SW480 (cell line): ENCODE data around the gene GDF9.

Experiments
- DNase-seq: peaks from one replicate; pipeline ENCODE4 v3.0.0-alpha.2; 2016; ENCODE audit warnings: low spot score

GDF9 gene

DNA sequence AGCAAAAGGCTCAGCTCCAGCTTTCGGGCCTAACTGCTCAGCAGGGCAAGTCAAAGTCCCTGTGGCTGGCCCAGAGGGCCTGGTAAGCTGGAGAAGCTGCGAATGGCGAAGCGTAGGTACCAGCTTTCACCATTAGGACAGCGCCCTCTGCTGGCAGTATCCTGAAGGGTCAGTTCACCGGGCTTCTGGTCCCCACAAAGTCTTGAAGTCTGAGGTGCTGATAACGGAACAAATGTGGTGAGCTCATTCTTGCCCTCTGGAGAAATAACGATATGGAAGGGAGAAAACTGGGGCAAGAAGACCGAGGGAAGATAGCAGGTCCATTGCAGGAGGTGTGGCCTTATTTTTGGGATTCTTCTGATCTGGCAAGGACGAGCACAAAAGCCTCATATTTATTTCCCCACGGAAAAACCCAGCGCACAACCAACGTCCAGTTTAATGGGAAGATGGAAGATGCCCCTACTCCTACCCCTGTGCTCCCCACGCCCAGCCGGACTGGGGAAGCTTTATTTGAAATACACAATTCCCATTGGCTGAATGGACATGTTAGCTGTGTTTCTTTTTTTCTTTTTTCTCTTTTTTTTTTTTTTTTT lies 46.0 kb downstream of the GDF9 start:
- DNase-seq = peak; percentile 93

DNA sequence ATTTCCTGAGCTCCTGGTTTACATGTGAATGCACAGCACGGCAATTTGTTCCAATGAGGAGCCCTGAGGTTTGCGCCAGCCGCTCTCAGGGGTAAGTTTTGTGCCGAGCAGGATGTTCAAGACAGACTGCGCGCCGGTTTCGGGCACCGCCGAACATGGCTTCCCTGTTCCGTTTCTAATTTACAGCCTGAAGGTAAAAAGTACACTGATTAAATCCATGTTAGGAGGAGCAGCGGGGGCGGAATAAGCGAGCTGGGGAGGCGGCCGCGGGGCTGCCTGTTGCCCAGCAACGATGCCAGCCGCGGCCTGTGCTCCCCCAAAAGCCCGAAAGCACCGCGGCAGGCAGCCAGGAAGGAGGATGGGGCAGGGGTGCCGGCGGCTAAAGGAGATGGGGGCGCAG lies 46.8 kb downstream of the GDF9 start:
- no peak for DNase-seq

DNA sequence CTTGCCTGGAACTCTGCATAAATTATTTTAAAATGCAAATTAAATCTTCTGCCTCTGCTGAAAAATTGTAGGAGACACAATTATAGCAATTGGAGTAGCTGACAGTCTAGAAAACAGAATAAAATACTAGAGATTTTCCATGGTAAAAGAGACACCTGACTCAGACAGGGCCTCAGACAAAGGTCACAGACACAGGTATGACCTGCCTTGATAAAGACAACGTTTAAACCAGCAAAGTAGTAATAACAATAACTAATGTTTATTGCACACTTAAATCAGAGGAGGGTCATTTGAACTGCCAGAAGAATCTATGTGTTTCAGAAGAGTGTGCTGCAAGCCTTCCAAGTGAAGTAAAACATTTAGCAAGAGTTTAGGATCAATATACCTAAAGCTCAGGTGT lies 49.3 kb downstream of the GDF9 start:
- DNase-seq = no peak

GRCh38 chr5:132816554-132816953 lies 49.7 kb downstream of the GDF9 start:
- DNase-seq = no peak

GRCh38 chr5:132816083-132816482 lies 50.2 kb downstream of the GDF9 start:
- no peak for DNase-seq

- no peak for DNase-seq
Measured at GRCh38 chr5:132815454-132815853, 50.8 kb downstream of the GDF9 start.

DNA sequence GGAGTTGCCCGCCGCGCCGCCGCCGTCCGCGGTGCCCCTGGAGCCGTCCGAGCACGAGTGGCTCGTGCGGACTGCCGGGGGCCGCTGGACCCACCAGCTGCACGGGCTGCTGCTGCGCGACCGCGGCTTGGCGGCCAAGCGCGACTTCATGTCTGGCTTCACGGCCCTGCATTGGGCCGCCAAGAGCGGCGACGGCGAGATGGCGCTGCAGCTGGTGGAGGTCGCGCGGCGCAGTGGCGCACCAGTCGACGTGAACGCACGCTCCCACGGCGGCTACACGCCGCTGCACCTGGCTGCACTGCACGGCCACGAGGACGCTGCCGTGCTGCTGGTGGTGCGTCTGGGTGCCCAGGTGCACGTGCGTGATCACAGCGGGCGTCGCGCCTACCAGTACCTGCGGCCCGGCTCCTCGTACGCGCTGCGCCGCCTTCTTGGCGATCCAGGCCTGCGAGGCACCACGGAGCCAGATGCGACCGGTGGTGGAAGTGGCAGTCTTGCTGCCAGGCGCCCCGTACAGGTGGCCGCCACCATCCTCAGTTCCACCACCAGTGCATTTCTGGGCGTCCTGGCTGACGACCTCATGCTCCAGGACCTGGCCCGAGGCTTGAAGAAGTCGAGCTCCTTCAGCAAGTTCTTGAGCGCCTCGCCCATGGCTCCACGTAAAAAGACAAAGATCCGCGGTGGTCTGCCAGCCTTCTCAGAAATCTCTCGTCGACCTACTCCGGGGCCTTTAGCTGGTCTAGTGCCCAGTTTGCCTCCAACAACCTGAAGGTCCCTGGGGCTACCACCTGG lies 51.6 kb downstream of the GDF9 start:
- DNase-seq = no peak

DNA sequence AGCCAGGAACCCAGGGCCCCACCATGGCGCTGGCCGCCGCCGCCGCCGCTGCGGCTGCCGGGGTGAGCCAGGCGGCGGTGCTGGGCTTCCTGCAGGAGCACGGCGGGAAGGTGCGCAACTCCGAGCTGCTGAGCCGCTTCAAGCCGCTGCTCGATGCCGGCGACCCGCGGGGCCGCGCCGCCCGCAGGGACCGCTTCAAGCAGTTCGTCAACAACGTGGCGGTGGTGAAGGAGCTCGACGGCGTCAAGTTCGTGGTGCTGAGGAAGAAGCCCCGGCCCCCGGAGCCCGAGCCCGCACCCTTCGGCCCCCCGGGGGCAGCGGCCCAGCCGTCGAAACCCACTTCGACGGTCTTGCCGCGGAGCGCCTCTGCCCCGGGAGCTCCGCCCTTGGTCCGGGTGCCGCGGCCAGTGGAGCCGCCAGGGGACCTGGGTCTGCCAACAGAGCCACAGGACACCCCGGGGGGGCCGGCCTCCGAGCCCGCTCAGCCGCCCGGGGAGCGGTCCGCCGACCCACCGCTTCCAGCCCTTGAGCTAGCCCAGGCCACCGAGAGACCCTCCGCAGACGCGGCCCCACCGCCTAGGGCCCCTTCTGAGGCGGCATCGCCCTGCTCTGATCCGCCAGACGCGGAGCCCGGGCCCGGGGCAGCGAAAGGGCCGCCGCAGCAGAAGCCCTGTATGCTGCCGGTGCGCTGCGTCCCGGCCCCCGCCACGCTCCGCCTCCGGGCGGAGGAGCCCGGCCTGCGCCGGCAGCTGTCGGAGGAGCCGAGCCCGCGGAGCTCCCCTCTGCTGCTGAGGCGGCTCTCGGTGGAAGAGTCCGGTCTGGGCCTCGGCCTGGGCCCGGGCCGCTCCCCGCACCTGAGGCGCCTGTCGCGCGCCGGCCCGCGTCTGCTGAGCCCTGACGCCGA lies 52.4 kb downstream of the GDF9 start:
- DNase-seq = peak; percentile 47

GRCh38 chr5:132812781-132813598 lies 53.3 kb downstream of the GDF9 start, which contains the start of gene SOWAHA:
TSS of gene SOWAHA (plus strand) at chr5:132813302. CDS start at chr5:132813622, 320 bp downstream.
- DNase-seq = peak; percentile 61

- no peak for DNase-seq
Measured at GRCh38 chr5:132812123-132812765, 54.0 kb downstream of the GDF9 start.
